DMS53 (cell line): ENCODE measurements around the gene ANKS1B.
A peak's percentile ranks its signal among the peaks of the same experiment; 100 is the strongest.
"Not testable (repeated sequence)": the region's sequence is repeated elsewhere in the genome, so short reads cannot be mapped to it uniquely, and the experiment has no call there.

Source experiments
- DNase-seq: peaks from one replicate; lab custom pipeline; 2025; lab: John Stamatoyannopoulos, UW

The ANKS1B gene

GRCh38 chr12:99984271-99985128 lies at the start of gene ANKS1B:
ANKS1B (minus strand) TSS chr12:99984936; CDS start chr12:99984237, 699 bp downstream.
- peak; percentile 95 for DNase-seq

- no peak for DNase-seq
Measured at GRCh38 chr12:100031836-100032235, 47.1 kb upstream of the ANKS1B start.

GRCh38 chr12:100027671-100028070 lies 42.9 kb upstream of the ANKS1B start:
- DNase-seq = no peak

- no peak for DNase-seq
Measured at GRCh38 chr12:100026241-100026640, 41.5 kb upstream of the ANKS1B start.

GRCh38 chr12:100024974-100025555 lies 40.3 kb upstream of the ANKS1B start:
- DNase-seq = peak; percentile 85

GRCh38 chr12:100020370-100020769 lies 35.6 kb upstream of the ANKS1B start:
- DNase-seq = no peak

GRCh38 chr12:100017056-100017455 lies 32.3 kb upstream of the ANKS1B start:
- peak; percentile 57 for DNase-seq

GRCh38 chr12:100016304-100016703 lies 31.6 kb upstream of the ANKS1B start:
- not testable (repeated sequence) for DNase-seq

- not testable (repeated sequence) for DNase-seq
Measured at GRCh38 chr12:100005846-100006245, 21.1 kb upstream of the ANKS1B start.

- no peak for DNase-seq
Measured at GRCh38 chr12:99997806-99998205, 13.1 kb upstream of the ANKS1B start.

- no peak for DNase-seq
Measured at GRCh38 chr12:99996095-99996494, 11.4 kb upstream of the ANKS1B start.

GRCh38 chr12:99985631-99986030 lies 895 bp upstream of the ANKS1B start:
- DNase-seq = no peak

- DNase-seq = peak; percentile 57
Measured at GRCh38 chr12:99985129-99985570, 414 bp upstream of the ANKS1B start.

- peak; percentile 65 for DNase-seq
Measured at GRCh38 chr12:99983456-99984258, 1.1 kb downstream of the ANKS1B start.

- no peak for DNase-seq
Measured at GRCh38 chr12:99981639-99982190, 3.0 kb downstream of the ANKS1B start.

- no peak for DNase-seq
Measured at GRCh38 chr12:99979471-99979870, 5.3 kb downstream of the ANKS1B start.

- DNase-seq = no peak
Measured at GRCh38 chr12:99978152-99978551, 6.6 kb downstream of the ANKS1B start.

- no peak for DNase-seq
Measured at GRCh38 chr12:99977550-99977949, 7.2 kb downstream of the ANKS1B start.

GRCh38 chr12:99976762-99977161 lies 8.0 kb downstream of the ANKS1B start:
- no peak for DNase-seq

GRCh38 chr12:99975321-99975720 lies 9.4 kb downstream of the ANKS1B start:
- DNase-seq = no peak

GRCh38 chr12:99974146-99974545 lies 10.6 kb downstream of the ANKS1B start:
- no peak for DNase-seq

- no peak for DNase-seq
Measured at GRCh38 chr12:99966429-99966828, 18.3 kb downstream of the ANKS1B start.
